Measurements from ENCODE around the gene CRYBG2. TPM values are rescaled to one million over a fixed set of nuclear protein-coding genes. Genes with fewer than 3 reads are reported as not detected.

CRYBG2 gene, protein sequence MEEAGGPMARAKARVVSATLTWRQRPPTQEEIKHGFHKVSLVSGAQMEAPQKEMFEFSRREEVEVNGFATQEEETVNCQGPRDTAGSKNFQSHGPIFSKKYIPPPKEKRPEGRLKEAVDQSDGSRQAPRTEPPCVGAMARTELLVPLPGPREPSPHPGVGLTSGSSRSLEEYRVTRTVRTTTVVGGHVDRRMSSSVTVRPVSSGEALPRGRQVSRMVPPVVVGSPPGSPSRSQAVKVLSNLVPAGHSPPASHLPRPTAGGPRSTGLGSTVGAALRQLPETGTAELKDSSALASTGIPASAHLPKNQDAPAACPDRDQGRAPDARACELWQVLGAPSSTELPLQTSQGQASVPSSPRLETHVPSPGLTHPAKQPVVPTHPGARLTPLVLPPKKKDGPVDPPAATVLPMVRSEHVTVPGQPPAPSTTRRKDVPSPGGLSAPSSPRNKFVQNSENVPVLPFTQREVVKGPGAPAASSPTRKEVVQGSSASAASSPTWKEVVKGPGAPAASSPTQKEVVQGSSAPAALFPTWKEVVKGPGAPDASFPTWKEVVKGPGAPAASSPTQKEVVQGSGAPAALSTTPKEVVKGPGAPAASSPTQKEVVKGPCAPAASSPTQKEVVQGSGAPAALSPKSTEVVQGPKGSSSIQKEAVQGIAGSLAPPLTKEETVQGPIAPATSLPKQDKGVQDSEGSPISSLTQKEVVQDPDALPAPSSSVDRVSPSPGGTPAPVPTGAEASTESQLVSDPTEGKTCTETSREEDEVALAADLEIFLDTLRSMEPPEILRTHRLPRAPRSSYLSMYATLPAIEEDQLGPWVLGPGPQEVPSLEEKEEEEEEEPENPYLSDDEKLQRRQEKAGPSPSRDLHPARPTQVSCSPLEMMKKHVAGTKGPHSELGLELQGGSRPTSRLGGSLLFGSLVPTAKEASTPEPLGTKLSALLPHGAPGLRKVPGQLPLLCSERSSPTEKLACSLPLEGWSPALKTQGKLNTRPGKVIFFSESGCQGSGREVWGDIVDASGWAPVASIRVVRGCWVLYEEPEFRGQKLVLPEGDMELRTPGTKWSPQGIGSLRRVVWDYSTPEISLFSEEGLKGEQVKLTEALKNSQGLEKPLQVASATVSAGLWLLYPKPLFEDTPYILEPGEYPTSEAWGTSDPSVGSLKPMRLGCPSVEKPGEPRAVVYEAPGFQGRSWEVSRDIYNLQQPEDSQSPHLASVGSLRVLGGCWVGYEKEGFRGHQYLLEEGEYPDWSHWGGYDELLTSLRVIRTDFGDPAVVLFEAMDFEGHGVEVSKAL (N-terminal part only)
- not detected in 2 replicates for total RNA-seq

GRCh38 chr1:26353976-26354820, at the start of gene CRYBG2:
TSS of gene CRYBG2 (minus strand) at chr1:26354130. CDS start at chr1:26346657, 7,473 bp downstream.

DNA sequence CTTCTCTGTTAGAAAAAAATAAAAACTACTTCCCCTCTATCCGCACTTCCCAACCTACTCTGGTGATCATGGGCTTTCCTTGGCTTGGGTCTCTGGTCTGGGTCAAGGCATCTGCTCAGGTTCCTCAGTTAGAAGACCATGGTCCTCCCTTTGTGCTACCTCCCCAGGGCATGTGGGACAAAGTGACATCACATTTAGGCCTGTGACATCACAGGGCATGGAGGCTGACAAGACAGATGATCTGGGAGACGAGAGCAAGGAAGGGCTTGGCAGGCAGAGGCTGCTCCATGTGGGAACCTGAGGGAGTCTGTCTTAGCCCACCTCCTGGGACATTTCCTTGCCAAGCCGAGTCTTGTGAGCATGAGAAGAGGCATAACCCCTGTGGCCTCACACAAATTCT, 18.7 kb upstream of the CRYBG2 start, which contains the start of gene ZNF683:
Gene ZNF683, minus strand, starts transcription at position 140 of the 400 bp plus-strand sequence. CDS start 4,179 bp downstream, outside the sequence.

GRCh38 chr1:26317612-26318337, 36.2 kb downstream of the CRYBG2 start, which contains the start of gene CD52:
TSS of gene CD52 (plus strand) at chr1:26317958. CDS start at chr1:26318018, 60 bp downstream.

DNA sequence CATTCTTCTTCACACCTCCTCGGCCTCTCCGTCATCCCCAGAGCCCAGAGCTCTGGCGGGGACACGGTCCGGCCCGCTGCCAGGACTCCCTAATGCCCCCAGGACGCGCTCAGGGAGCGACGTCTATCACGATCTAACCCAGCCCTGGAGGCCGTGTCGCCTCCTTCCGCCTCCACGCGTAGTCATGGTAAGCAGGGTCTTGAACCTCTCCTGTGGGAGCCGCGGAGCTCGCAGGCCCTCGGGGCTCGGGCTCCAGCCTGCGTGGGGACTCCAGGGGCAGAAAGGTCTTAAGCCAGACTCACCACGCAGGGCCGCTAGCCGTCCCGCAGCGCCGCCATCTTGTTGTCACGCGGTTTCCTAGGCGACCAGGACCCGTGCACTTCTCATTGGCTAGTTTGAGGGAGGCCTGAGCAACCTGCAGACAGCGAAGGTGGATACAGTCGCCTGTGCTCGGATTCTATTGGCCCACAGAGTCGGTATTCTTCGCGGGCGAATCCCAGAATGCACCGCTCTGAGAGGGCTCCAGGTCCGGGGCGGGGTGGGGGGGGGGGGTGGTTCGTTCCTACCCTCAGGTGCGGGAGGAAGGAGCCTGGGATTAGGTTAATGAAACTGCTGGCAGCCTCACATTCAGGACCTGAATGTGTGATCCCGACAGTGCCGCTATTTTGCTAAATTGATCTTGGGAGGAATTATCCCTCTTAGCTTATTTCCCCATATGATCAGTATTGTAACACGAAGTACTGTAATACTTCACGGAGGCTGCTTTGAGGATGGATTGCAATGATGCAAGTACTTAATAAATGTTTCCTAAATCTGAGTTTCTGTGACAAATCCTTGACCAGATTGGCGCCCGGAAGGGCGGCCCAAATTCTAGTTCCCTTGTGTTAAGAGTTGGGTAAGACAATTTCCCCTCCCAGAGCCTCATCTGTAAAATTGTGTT, 47.4 kb downstream of the CRYBG2 start, which contains the start of gene UBXN11:
Gene UBXN11, minus strand, starts transcription at position 347 of the 940 bp plus-strand sequence. CDS start 3,753 bp downstream, outside the sequence.

DNA sequence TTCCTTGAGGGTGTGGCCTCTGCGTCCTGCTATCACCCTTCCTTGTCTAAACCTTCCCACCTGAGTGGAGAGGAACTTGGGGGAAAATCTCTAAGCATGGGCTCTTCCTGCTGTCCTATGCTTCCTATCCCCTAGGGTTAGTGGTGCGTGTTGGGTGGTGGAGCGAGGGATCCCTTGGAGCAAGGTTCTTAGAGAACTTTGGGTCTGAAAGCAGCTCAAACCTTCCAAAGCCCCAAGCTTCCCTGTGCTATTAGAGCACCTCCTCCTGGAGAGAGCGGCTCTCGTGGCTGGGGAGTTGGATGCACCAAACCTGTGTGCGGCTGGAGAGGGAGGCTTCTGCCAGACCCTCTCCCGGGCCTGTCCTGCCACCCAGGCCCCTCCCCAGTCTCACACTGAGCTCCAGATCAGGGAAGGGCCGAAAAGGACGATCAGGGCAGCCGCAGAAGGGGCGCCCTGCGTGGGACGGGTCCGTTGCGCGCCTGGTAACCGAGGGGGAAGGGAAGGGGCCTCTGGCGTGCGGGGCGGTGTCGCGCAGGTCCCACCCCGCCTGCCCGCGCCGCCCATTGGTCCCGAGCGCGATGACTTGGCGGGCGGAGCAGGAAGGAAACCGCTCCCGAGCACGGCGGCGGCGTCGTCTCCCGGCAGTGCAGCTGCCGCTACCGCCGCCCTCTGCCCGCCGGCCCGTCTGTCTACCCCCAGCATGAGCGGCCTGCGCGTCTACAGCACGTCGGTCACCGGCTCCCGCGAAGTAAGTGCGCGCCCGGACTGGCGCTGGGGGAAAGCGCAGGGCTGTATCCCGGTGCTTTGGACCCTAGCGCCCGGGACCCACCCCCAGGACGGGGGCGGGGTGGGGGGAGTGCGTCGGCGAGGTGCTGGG, 74.2 kb downstream of the CRYBG2 start, which contains the start of gene SH3BGRL3:
Gene SH3BGRL3, plus strand, starts transcription at position 631 of the 877 bp plus-strand sequence. Its CDS starts 70 bp downstream, at position 701.

Other genes with a start within 250 kb of the CRYBG2 start
- gene PDIK1L, start 242.3 kb downstream of the CRYBG2 start, total RNA-seq, result 3.5 and 4.1 TPM in 2 replicates
- not detected in 2 replicates for gene FAM110D, start 195.1 kb downstream of the CRYBG2 start, total RNA-seq
- not detected in 2 replicates for gene C1orf232, start 185.2 kb downstream of the CRYBG2 start, total RNA-seq
- 13.6 and 14.0 TPM in 2 replicates for gene ZNF593, start 184.2 kb downstream of the CRYBG2 start, total RNA-seq
- gene ZNF593OS, start 182.3 kb downstream of the CRYBG2 start, total RNA-seq, result not detected in 2 replicates
- gene CNKSR1, start 176.6 kb downstream of the CRYBG2 start, total RNA-seq, result 0.07 and 0.69 TPM in 2 replicates
- gene CATSPER4, start 163.5 kb downstream of the CRYBG2 start, total RNA-seq, result not detected in 2 replicates
- gene CEP85, start 119.9 kb downstream of the CRYBG2 start, total RNA-seq, result 6.1 and 6.9 TPM in 2 replicates
- gene SH3BGRL3, start 74.0 kb downstream of the CRYBG2 start, total RNA-seq, result 68.1 and 84.3 TPM in 2 replicates
- 3.1 and 3.8 TPM in 2 replicates for gene UBXN11, start 47.5 kb downstream of the CRYBG2 start, total RNA-seq
- not detected in 2 replicates for gene CD52, start 36.2 kb downstream of the CRYBG2 start, total RNA-seq
- not detected in 2 replicates for gene ZNF683, start 18.6 kb upstream of the CRYBG2 start, total RNA-seq
- not detected in 2 replicates for gene LIN28A, start 56.7 kb upstream of the CRYBG2 start, total RNA-seq
- 51.0 and 61.8 TPM in 2 replicates for gene DHDDS, start 78.2 kb upstream of the CRYBG2 start, total RNA-seq
- gene HMGN2, start 118.3 kb upstream of the CRYBG2 start, total RNA-seq, result 134 and 199 TPM in 2 replicates
- gene RPS6KA1, start 175.6 kb upstream of the CRYBG2 start, total RNA-seq, result 1.1 and 2.1 TPM in 2 replicates

Data from smooth muscle cell of the pulmonary artery (primary cell).